H1 (cell line): Measurements from ENCODE around the gene MED29. TPM values are rescaled to one million over a fixed set of nuclear protein-coding genes. Genes with fewer than 3 reads are reported as not detected.

Experiments
- CTCF ChIA-PET: fragments of 300-600 bp; sonication (Branson Sonifier 250); formaldehyde crosslinking; loops from one replicate; lab custom pipeline; 2021; ENCODE audit not compliant: partially characterized antibody; lab: Charles Lee
- POLR2A ChIA-PET: fragments of 300-600 bp; sonication (Branson Sonifier 250); formaldehyde crosslinking; loops from one replicate; lab custom pipeline; 2021; ENCODE audit warnings: inconsistent platforms; ENCODE audit not compliant: partially characterized antibody; lab: Charles Lee
- DNase-seq, 2 experiments: peaks; one replicate each; pipeline versions ENCODE4 v3.0.0 to v3.0.0-alpha.2; 2010 to 2022; ENCODE audit warnings: low spot score in 2 of 2, low read depth in 1 of 2, mixed read lengths in 1 of 2
- FAIRE-seq: peaks from 2 replicates; lab custom pipeline; 2011; peaks lifted over from hg19 to GRCh38; lab: Jason Lieb, UNC
- H2AFZ ChIP-seq: 2 replicates; pipeline ENCODE4 v1.8.1; 2012; ENCODE audit warnings: low read length, inconsistent platforms
- H2AK5ac ChIP-seq: 2 replicates; pipeline ENCODE4 v1.6.1; 2013; ENCODE audit warnings: low read depth, low read length
- H2BK120ac ChIP-seq: replicated peaks from 2 replicates; pipeline ENCODE3; 2013; ENCODE audit warnings: low read depth, low read length, inconsistent platforms
- H2BK12ac ChIP-seq: 2 replicates; pipeline ENCODE4 v1.6.1; 2013; ENCODE audit warnings: low read depth, low read length
- H2BK15ac ChIP-seq: 2 replicates; pipeline ENCODE4 v1.6.1; 2013; ENCODE audit warnings: low read length
- H2BK20ac ChIP-seq: 2 replicates; pipeline ENCODE4 v1.6.1; 2013; ENCODE audit warnings: low read length
- H2BK5ac ChIP-seq: 2 replicates; pipeline ENCODE4 v1.6.1; 2013; ENCODE audit warnings: low read depth, low read length
- H3K14ac ChIP-seq: 2 replicates; pipeline ENCODE4 v1.6.1; 2013; ENCODE audit warnings: inconsistent platforms; ENCODE audit not compliant: insufficient read length
- H3K18ac ChIP-seq: 2 replicates; pipeline ENCODE4 v1.6.1; 2013; ENCODE audit warnings: low read length; ENCODE audit errors: extremely low read depth
- H3K23ac ChIP-seq: 2 replicates; pipeline ENCODE4 v1.6.1; 2013; ENCODE audit warnings: inconsistent platforms; ENCODE audit not compliant: insufficient read length
- H3K23me2 ChIP-seq: 2 replicates; pipeline ENCODE4 v1.6.1; 2013; ENCODE audit warnings: low read depth, low read length
- H3K27ac ChIP-seq: 2 replicates; pipeline ENCODE4 v1.6.1; 2011; ENCODE audit warnings: low read depth, low read length, inconsistent platforms
- H3K27me3 ChIP-seq, 4 experiments: replicated peaks in 1 of 4; 1 replicate in 1 of 4; 2 replicates in 3 of 4; pipeline versions ENCODE4 v1.6.1 to v1.8.1; 2011 to 2013; ENCODE audit warnings: low read length in 3 of 4, mild to moderate bottlenecking in 3 of 4, inconsistent platforms in 2 of 4, mixed read lengths in 2 of 4, moderate library complexity in 1 of 4; ENCODE audit not compliant: control insufficient read depth in 3 of 4, insufficient read depth in 3 of 4; ENCODE audit errors: extremely low read depth in 1 of 4
- H3K36me3 ChIP-seq, 4 experiments: 2 replicates each; pipeline versions ENCODE4 v1.6.1 to v1.8.1; 2011 to 2013; ENCODE audit warnings: mild to moderate bottlenecking in 4 of 4, low read length in 3 of 4, moderate library complexity in 2 of 4, control low read depth in 1 of 4, inconsistent platforms in 1 of 4; ENCODE audit not compliant: insufficient read depth in 4 of 4, control insufficient read depth in 2 of 4
- H3K4ac ChIP-seq: replicated peaks from 2 replicates; pipeline ENCODE3; 2013; ENCODE audit warnings: low read length, low read depth, mixed read lengths, inconsistent platforms; ENCODE audit not compliant: insufficient read length
- H3K4me1 ChIP-seq, 4 experiments: replicated peaks in 1 of 4; 1 replicate in 1 of 4; 2 replicates in 3 of 4; pipeline versions ENCODE4 v1.6.1 to v1.8.1; 2011 to 2013; ENCODE audit warnings: low read length in 3 of 4, inconsistent platforms in 2 of 4, mixed read lengths in 1 of 4; ENCODE audit not compliant: insufficient read depth in 4 of 4, control insufficient read depth in 3 of 4
- H3K4me2 ChIP-seq, 2 experiments: 2 replicates each; pipeline versions ENCODE4 v1.6.1 to v1.8.1; 2011 to 2013; ENCODE audit warnings: low read depth in 2 of 2, low read length in 2 of 2, control low read depth in 1 of 2, inconsistent platforms in 1 of 2, mild to moderate bottlenecking in 1 of 2; ENCODE audit not compliant: insufficient read depth in 1 of 2
- H3K4me3 ChIP-seq, 4 experiments: fragments of 200-600, 300-600 bp in 1 of 4; sonication (generic), shearing (Covaris generic), sonication (Bioruptor Twin) in 1 of 4; 2 replicates each; pipeline versions ENCODE4 v1.5.1 to v1.8.1; 2011 to 2016; ENCODE audit warnings: low read length in 4 of 4, low read depth in 3 of 4, control low read depth in 2 of 4, inconsistent platforms in 2 of 4, mild to moderate bottlenecking in 2 of 4, mixed read lengths in 1 of 4, moderate library complexity in 1 of 4; ENCODE audit not compliant: insufficient read depth in 2 of 4; ENCODE audit errors: extremely low read depth in 1 of 4
- H3K56ac ChIP-seq: replicated peaks from 2 replicates; pipeline ENCODE3; 2013; ENCODE audit warnings: low read depth, mild to moderate bottlenecking, mixed read lengths, low read length, inconsistent platforms; ENCODE audit not compliant: insufficient read length
- H3K79me1 ChIP-seq: 2 replicates; pipeline ENCODE4 v1.6.1; 2013; ENCODE audit warnings: low read depth, low read length, control low read depth
- H3K79me2 ChIP-seq, 2 experiments: 2 replicates each; pipeline versions ENCODE4 v1.6.1 to v1.8.1; 2012 to 2013; ENCODE audit warnings: low read length in 2 of 2, mild to moderate bottlenecking in 2 of 2, inconsistent platforms in 1 of 2; ENCODE audit not compliant: insufficient read depth in 2 of 2, control insufficient read depth in 1 of 2
- H3K9ac ChIP-seq, 4 experiments: replicated peaks in 1 of 4; 1 replicate in 1 of 4; 2 replicates in 3 of 4; pipeline versions ENCODE4 v1.6.1 to v1.8.1; 2011 to 2013; ENCODE audit warnings: low read depth in 3 of 4, low read length in 3 of 4, control low read depth in 2 of 4, mild to moderate bottlenecking in 2 of 4, moderate library complexity in 2 of 4, inconsistent platforms in 1 of 4; ENCODE audit errors: extremely low read depth in 1 of 4
- H3K9me3 ChIP-seq, 2 experiments: 2 replicates each; pipeline versions ENCODE4 v1.6.1 to v1.8.1; 2012 to 2013; ENCODE audit warnings: mild to moderate bottlenecking in 2 of 2, moderate library complexity in 2 of 2, control low read depth in 1 of 2, inconsistent platforms in 1 of 2, low read depth in 1 of 2, low read length in 1 of 2, mixed read lengths in 1 of 2; ENCODE audit not compliant: insufficient read depth in 2 of 2
- H4K20me1 ChIP-seq, 2 experiments: replicated peaks in 1 of 2; 2 replicates each; pipeline versions ENCODE3 to v1.8.1; 2011 to 2013; ENCODE audit warnings: inconsistent platforms in 2 of 2, low read length in 2 of 2, mild to moderate bottlenecking in 1 of 2; ENCODE audit not compliant: insufficient read depth in 2 of 2, control insufficient read depth in 1 of 2
- H4K5ac ChIP-seq: 2 replicates; pipeline ENCODE4 v1.6.1; 2013; ENCODE audit warnings: low read length, low read depth, mixed read lengths, inconsistent platforms; ENCODE audit not compliant: insufficient read length
- H4K8ac ChIP-seq: 2 replicates; pipeline ENCODE4 v1.8.0; 2013; ENCODE audit warnings: mild to moderate bottlenecking, moderate library complexity, low read length, inconsistent platforms; ENCODE audit not compliant: insufficient read depth; ENCODE audit errors: extremely low read depth
- H4K91ac ChIP-seq: replicated peaks from 2 replicates; pipeline ENCODE3; 2013; ENCODE audit warnings: low read length, mixed read lengths, inconsistent platforms; ENCODE audit not compliant: insufficient read length
- ASH2L ChIP-seq: fragments of 200-600, 300-600 bp; sonication (generic); IDR thresholded peaks from one replicate; pipeline ENCODE4 v1.7.1; 2017; ENCODE audit warnings: low read length
- ATF3 ChIP-seq: IDR thresholded peaks from 2 replicates; pipeline ENCODE4 v1.6.1; 2011; ENCODE audit warnings: low read depth, mild to moderate bottlenecking, low read length; ENCODE audit not compliant: insufficient read depth
- CREB1 ChIP-seq: IDR thresholded peaks from 2 replicates; pipeline ENCODE4 v1.6.1; 2012; ENCODE audit warnings: inconsistent platforms
- EP300 ChIP-seq, 2 experiments: IDR thresholded peaks; 1 replicate in 1 of 2; 2 replicates in 1 of 2; pipeline ENCODE4 v1.6.1; 2011 to 2012; ENCODE audit warnings: low read depth in 2 of 2, low read length in 2 of 2, mild to moderate bottlenecking in 2 of 2, borderline replicate concordance in 1 of 2, inconsistent platforms in 1 of 2, moderate library complexity in 1 of 2
- PHF8 ChIP-seq: fragments of 200-600 bp; sonication (generic); conservative IDR thresholded peaks from 2 replicates; pipeline ENCODE4 v1.7.1; 2012; ENCODE audit warnings: low read depth, mild to moderate bottlenecking, inconsistent platforms, low read length, moderate library complexity
- POU5F1 ChIP-seq: IDR thresholded peaks from 2 replicates; pipeline ENCODE4 v1.6.1; 2011; ENCODE audit warnings: low read depth, mild to moderate bottlenecking, low read length, moderate library complexity
- SAP30 ChIP-seq: fragments of 300-600 bp; sonication (generic); IDR thresholded peaks from 2 replicates; pipeline ENCODE4 v1.7.1; 2012; ENCODE audit warnings: low read length, moderate library complexity, mild to moderate bottlenecking, inconsistent platforms; ENCODE audit not compliant: insufficient read depth, insufficient replicate concordance
- SIN3A ChIP-seq, 2 experiments: IDR thresholded peaks in 1 of 2; conservative IDR thresholded peaks in 1 of 2; 2 replicates each; pipeline ENCODE4 v1.6.1; 2011 to 2012; ENCODE audit warnings: low read length in 2 of 2, improper control_type of control experiment in 1 of 2, low read depth in 1 of 2, mild to moderate bottlenecking in 1 of 2
- SP1 ChIP-seq: IDR thresholded peaks from 2 replicates; pipeline ENCODE4 v1.6.1; 2011; ENCODE audit warnings: low read depth, low read length
- WGBS, 2 experiments: shearing (Covaris generic) in 1 of 2; methylation state at CpG; one replicate each; pipeline versions ENCODE4 v1.1.6 to v1.1.7; 2013 to 2015; ENCODE audit warnings: low lambda C conversion rate in 2 of 2, mixed read lengths in 2 of 2, inconsistent platforms in 1 of 2, low coverage in 1 of 2, missing lambda C conversion rate in 1 of 2; ENCODE audit not compliant: insufficient replicate concordance in 2 of 2, insufficient coverage in 1 of 2, insufficient read length in 1 of 2; ENCODE audit errors: extremely low coverage in 1 of 2, missing lambda C conversion rate in 1 of 2; 5-methylcytosine and 5-hydroxymethylcytosine counted together
- polyA plus RNA-seq, 7 experiments: library from polyadenylated mRNA; depleted of rRNA in 3 of 7; stranded (reverse) in 5 of 7; unstranded in 2 of 7; fragments of >200 nt in 5 of 7; fragments of 200-250 nt in 2 of 7; gene quantifications; 1 replicate in 5 of 7; 2 replicates in 1 of 7; 4 replicates in 1 of 7; pipeline versions ENCODE4 v1.2.1 to v1.2.3, GENCODE V29; 2011 to 2013; ENCODE audit warnings: missing spikeins in 2 of 7, mixed read lengths in 2 of 7
- total RNA-seq: library from RNA; stranded (reverse); fragmentation: NEBNext Ultra II Directional; extraction: Animal tissue kit (Norgen Biotek cat#: 25700); gene quantifications from 2 replicates; pipeline ENCODE4 v1.2.1, GENCODE V29; 2021
- TF ChIP-seq, protein P1 (sequence below): IDR thresholded peaks from 2 replicates; pipeline ENCODE4 v1.6.1; 2012; ENCODE audit warnings: inconsistent platforms

Gene MED29
- total and polyA plus RNA-seq, 2 of the 8 experiments (the other 6 are each of a cell fraction or from before 2014, with no cell fraction given): 31.1 to 52.5 TPM

DNA sequence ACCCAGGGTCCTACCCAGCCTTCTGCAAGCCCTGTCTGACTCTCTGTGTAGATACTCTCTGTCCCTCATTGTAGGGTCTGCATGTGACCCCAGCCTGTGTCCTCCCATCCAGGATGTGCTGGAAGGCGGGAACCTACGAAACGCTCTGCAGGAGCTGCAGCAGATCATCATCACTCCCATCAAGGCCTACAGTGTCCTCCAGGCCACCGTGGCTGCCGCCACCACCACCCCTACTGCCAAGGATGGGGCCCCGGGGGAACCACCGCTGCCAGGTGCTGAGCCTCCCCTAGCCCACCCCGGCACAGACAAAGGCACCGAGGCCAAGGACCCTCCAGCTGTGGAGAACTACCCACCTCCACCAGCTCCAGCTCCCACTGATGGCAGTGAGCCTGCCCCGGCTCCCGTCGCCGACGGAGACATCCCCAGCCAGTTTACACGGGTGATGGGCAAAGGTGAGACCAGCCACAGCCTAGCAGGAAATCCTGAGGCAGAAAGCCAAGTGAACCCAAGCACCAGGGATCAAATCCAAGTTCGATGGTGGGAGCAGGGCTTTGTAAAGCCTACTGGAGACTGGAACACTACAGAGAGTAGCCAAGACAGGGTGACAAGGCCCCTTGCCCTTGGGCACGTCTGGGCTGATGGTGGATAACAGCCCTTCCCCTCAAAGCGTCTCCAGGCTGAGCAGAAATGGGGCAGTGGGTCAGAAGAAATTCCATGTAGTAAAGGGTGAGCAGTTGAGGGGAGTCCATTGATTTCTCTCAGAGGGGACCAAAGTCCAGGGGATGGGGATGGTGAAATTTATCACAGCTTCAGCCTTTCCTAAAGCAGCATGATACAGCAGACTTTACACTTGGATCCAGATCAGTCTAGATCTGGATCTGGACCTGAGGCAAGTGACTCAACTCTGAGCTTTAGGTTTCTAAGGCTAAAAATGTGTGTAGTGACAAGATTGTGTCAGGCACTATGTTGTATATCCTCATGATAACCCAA, 13.5 kb upstream of the MED29 start:
- no peaks in the 10 kb centered on the region for H3K79me2 ChIP-seq
- H3K79me1 ChIP-seq: no peaks in the 10 kb centered on the region; the same call in 1 of the 2 replicates
- peaks cover 43 to 80% (median 65%) of the 10 kb centered on the region in 4 experiments for H3K36me3 ChIP-seq
- H2BK20ac ChIP-seq: no peak overlapping the region
- no peak overlapping the region for H2BK12ac ChIP-seq
- no peak overlapping the region for H2BK120ac ChIP-seq
- no peak overlapping the region for H3K4ac ChIP-seq
- H3K9me3 ChIP-seq: no peaks in the 10 kb centered on the region
- ChIA-PET POLR2A (interaction anchor here (0.8 kb wide), 1 partner anchor 32 kb away, joined by 4 read pairs; no protein-coding TSS in a partner anchor), CTCF (no interaction called here)
- no peak overlapping the region for H4K8ac ChIP-seq
- 89% methylated on average over 17 of the region's 18 CpGs; no CpG with 5 or more reads in 1 of the 2 experiments for WGBS, 2 experiments
- H4K5ac ChIP-seq: no peak overlapping the region
- H3K27ac ChIP-seq: no peak overlapping the region
- H3K4me1 ChIP-seq: no peaks in the 10 kb centered on the region
- H3K4me2 ChIP-seq: no peak overlapping the region
- no peak for DNase-seq
- peaks cover 9 to 14% of the 10 kb centered on the region in 2 experiments for H4K20me1 ChIP-seq
- no peak overlapping the region for H2AFZ ChIP-seq
- H3K18ac ChIP-seq: no peak overlapping the region
- H3K23ac ChIP-seq: no peak overlapping the region
- no peak overlapping the region for H3K9ac ChIP-seq
- FAIRE-seq: no peak
- no peak overlapping the region for H3K56ac ChIP-seq
- no peak overlapping the region for H3K14ac ChIP-seq
- H3K27me3 ChIP-seq: no peaks in the 10 kb centered on the region
- no peak overlapping the region for H2AK5ac ChIP-seq
- H4K91ac ChIP-seq: no peak overlapping the region
- no peak overlapping the region for H2BK15ac ChIP-seq
- H3K23me2 ChIP-seq: no peaks in the 10 kb centered on the region; the same call in 1 of the 2 replicates
- H2BK5ac ChIP-seq: no peak overlapping the region
- H3K4me3 ChIP-seq: no peak overlapping the region
- TF ChIP-seq SP1 (no peak), PHF8 (no peak), CREB1 (no peak), ASH2L (no peak), POU5F1 (no peak), EP300 (IDR thresholded peaks at IDR 0.05; ENCODE audit: borderline replicate concordance in 1 of 2, low read depth in 2 of 2, low read length in 2 of 2) (no peak), SIN3A (conservative IDR thresholded peaks at IDR 0.05 in 1 of 2, IDR thresholded peaks at IDR 0.05 in 1 of 2; ENCODE audit: low read depth in 1 of 2, low read length in 2 of 2) (no peak), ATF3 (no peak), SAP30 (no peak)
- TF ChIP-seq, protein P1, sequence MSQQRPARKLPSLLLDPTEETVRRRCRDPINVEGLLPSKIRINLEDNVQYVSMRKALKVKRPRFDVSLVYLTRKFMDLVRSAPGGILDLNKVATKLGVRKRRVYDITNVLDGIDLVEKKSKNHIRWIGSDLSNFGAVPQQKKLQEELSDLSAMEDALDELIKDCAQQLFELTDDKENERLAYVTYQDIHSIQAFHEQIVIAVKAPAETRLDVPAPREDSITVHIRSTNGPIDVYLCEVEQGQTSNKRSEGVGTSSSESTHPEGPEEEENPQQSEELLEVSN: no peak
